A549 (cell line): ENCODE measurements around the gene PCBP3. TPM values are rescaled to one million over a fixed set of nuclear protein-coding genes. Genes with fewer than 3 reads are reported as not detected.

ENCODE experiments used
- ATAC-seq, 2 experiments: fragments of 200-7000 bp in 1 of 2; fragments of >200 bp in 1 of 2; cut with Nextera tagmentation in 1 of 2; cut with Tn5 transposase in 1 of 2; 3 replicates each; pipeline versions ENCODE4 v1.8.0 to v1.9.1; 2018 to 2020; ENCODE audit warnings: mild to moderate bottlenecking in 1 of 2, moderate library complexity in 1 of 2
- CTCF ChIA-PET: fragments of 300-600 bp; sonication (Branson Sonifier 250); formaldehyde crosslinking; extraction: SDS; loops from one replicate; lab custom pipeline; 2021; ENCODE audit warnings: antibody characterized with exemption, inconsistent platforms; lab: Yijun Ruan, JAX
- POLR2A ChIA-PET: fragments of 350-600 bp; formaldehyde crosslinking; extraction: SDS; loops from one replicate; lab custom pipeline; 2021; ENCODE audit warnings: antibody characterized with exemption, inconsistent platforms; lab: Yijun Ruan, JAX
- DNase-seq, 2 experiments: peaks; one replicate each; pipeline versions ENCODE4 v3.0.0 to v3.0.0-alpha.2; 2011 to 2016; ENCODE audit warnings: low read depth in 1 of 2, low spot score in 1 of 2
- FAIRE-seq: peaks from 2 replicates; lab custom pipeline; 2011; peaks lifted over from hg19 to GRCh38; lab: Jason Lieb, UNC
- H3K27ac ChIP-seq, 2 experiments: fragments of >200 bp; sonication (Bioruptor Twin); formaldehyde crosslinking; 3 replicates each; pipeline ENCODE4 v1.5.1; 2016 to 2017
- H3K4me1 ChIP-seq: fragments of >200 bp; sonication (Bioruptor Twin); formaldehyde crosslinking; 3 replicates; pipeline ENCODE4 v1.6.1; 2016
- H3K4me2 ChIP-seq: fragments of >200 bp; sonication (Bioruptor Twin); formaldehyde crosslinking; 3 replicates; pipeline ENCODE4 v1.6.1; 2016
- H3K4me3 ChIP-seq: fragments of >200 bp; sonication (Bioruptor Twin); formaldehyde crosslinking; 3 replicates; pipeline ENCODE4 v1.5.1; 2016
- H3K9me3 ChIP-seq: fragments of >200 bp; sonication (Bioruptor Twin); formaldehyde crosslinking; 3 replicates; pipeline ENCODE4 v1.6.1; 2016
- BCL3 ChIP-seq: fragments of >200 bp; sonication (Bioruptor Twin); formaldehyde crosslinking; IDR thresholded peaks from 3 replicates; pipeline ENCODE4 v1.6.1; 2016
- BHLHE40 ChIP-seq: IDR thresholded peaks from 2 replicates; pipeline ENCODE4 v1.6.1; 2012; ENCODE audit warnings: low read depth, low read length, inconsistent platforms
- CBX2 ChIP-seq: fragments of 200-600 bp; sonication (generic); IDR thresholded peaks from 2 replicates; pipeline ENCODE4 v1.6.1; 2016; ENCODE audit warnings: low read depth, mild to moderate bottlenecking, borderline replicate concordance
- CBX8 ChIP-seq: fragments of 200-600 bp; sonication (generic); IDR thresholded peaks from 2 replicates; pipeline ENCODE4 v1.6.1; 2016
- CTCF ChIP-seq: fragments of >200 bp; sonication (Bioruptor Twin); formaldehyde crosslinking; IDR thresholded peaks from 3 replicates; pipeline ENCODE4 v1.5.1; 2016
- E2F6 ChIP-seq: IDR thresholded peaks from 2 replicates; pipeline ENCODE4 v1.6.1; 2012; ENCODE audit warnings: low read depth, borderline replicate concordance
- EHMT2 ChIP-seq: fragments of 200-600 bp; sonication (generic); IDR thresholded peaks from 2 replicates; pipeline ENCODE4 v1.6.1; 2016; ENCODE audit warnings: antibody characterized with exemption, low read depth, mild to moderate bottlenecking, moderate library complexity
- ELK1 ChIP-seq: fragments of 150-350 bp; IDR thresholded peaks from 2 replicates; pipeline ENCODE4 v1.6.1; 2014; ENCODE audit warnings: low read depth, mild to moderate bottlenecking, low read length
- EP300 ChIP-seq, 2 experiments: fragments of >200 bp; sonication (Bioruptor Twin); formaldehyde crosslinking; IDR thresholded peaks; 2 replicates in 1 of 2; 3 replicates in 1 of 2; pipeline ENCODE4 v1.6.1; 2016 to 2017
- ESRRA ChIP-seq: fragments of 150-350 bp; IDR thresholded peaks from 2 replicates; pipeline ENCODE4 v1.6.1; 2014; ENCODE audit warnings: mild to moderate bottlenecking, low read length, borderline replicate concordance
- FOSB ChIP-seq: fragments of 250-450 bp; sonication (Bioruptor Pico); IDR thresholded peaks from 2 replicates; pipeline ENCODE4 v1.5.0; 2020; ENCODE audit warnings: mild to moderate bottlenecking, moderate library complexity
- FOXS1 ChIP-seq: fragments of 250-450 bp; sonication (Bioruptor Pico); IDR thresholded peaks from 2 replicates; pipeline ENCODE4 v1.5.0; 2020; ENCODE audit warnings: mild to moderate bottlenecking, moderate library complexity
- HOXA7 ChIP-seq: fragments of 250-450 bp; sonication (Bioruptor Pico); IDR thresholded peaks from 2 replicates; pipeline ENCODE4 v1.5.0; 2020; ENCODE audit warnings: mild to moderate bottlenecking, moderate library complexity
- JUN ChIP-seq, 2 experiments: fragments of >200 bp; sonication (Bioruptor Twin); formaldehyde crosslinking; IDR thresholded peaks; 2 replicates in 1 of 2; 3 replicates in 1 of 2; pipeline ENCODE4 v1.6.1; 2016 to 2017
- KDM5A ChIP-seq: fragments of 200-600 bp; sonication (generic); IDR thresholded peaks from 2 replicates; pipeline ENCODE4 v1.6.1; 2016; ENCODE audit warnings: antibody characterized with exemption, mild to moderate bottlenecking
- MAFK ChIP-seq: fragments of 450-650 bp; IDR thresholded peaks from 2 replicates; pipeline ENCODE4 v1.6.1; 2014; ENCODE audit not compliant: partially characterized antibody
- MYC ChIP-seq: IDR thresholded peaks from 2 replicates; pipeline ENCODE4 v1.6.1; 2012; ENCODE audit warnings: mild to moderate bottlenecking, inconsistent platforms, low read length, improper control_type of control experiment, borderline replicate concordance
- NFE2L2 ChIP-seq: fragments of 150-350 bp; conservative IDR thresholded peaks from 2 replicates; pipeline ENCODE4 v1.6.1; 2014; ENCODE audit warnings: low read length
- NR3C1 ChIP-seq: fragments of >200 bp; sonication (Bioruptor Twin); formaldehyde crosslinking; IDR thresholded peaks from 3 replicates; pipeline ENCODE4 v1.6.1; 2017
- PBX3 ChIP-seq: IDR thresholded peaks from 2 replicates; pipeline ENCODE4 v1.6.1; 2012
- RARB ChIP-seq: fragments of 250-450 bp; sonication (Bioruptor Pico); IDR thresholded peaks from 2 replicates; pipeline ENCODE4 v1.8.0; 2021; ENCODE audit warnings: mild to moderate bottlenecking, moderate library complexity
- SREBF2 ChIP-seq: fragments of 450-650 bp; IDR thresholded peaks from 2 replicates; pipeline ENCODE4 v1.6.1; 2014; ENCODE audit warnings: mild to moderate bottlenecking, moderate library complexity
- TP53 ChIP-seq: fragments of 250-450 bp; sonication (Bioruptor Pico); IDR thresholded peaks from 2 replicates; pipeline ENCODE4 v1.5.0; 2021; ENCODE audit warnings: mild to moderate bottlenecking, moderate library complexity
- ZFP36 ChIP-seq: fragments of 450-650 bp; IDR thresholded peaks from 2 replicates; pipeline ENCODE4 v1.6.1; 2014; ENCODE audit warnings: borderline replicate concordance; ENCODE audit not compliant: partially characterized antibody
- ZSCAN20 ChIP-seq: fragments of 250-450 bp; sonication (Bioruptor Pico); IDR thresholded peaks from 2 replicates; pipeline ENCODE4 v1.8.0; 2022; ENCODE audit warnings: mild to moderate bottlenecking, moderate library complexity
- WGBS: methylation state at CpG from one replicate; pipeline ENCODE4 v1.1.6; 2017; ENCODE audit errors: missing lambda C conversion rate; 5-methylcytosine and 5-hydroxymethylcytosine counted together
- polyA plus RNA-seq, 4 experiments: library from polyadenylated mRNA; depleted of rRNA in 3 of 4; stranded (reverse); fragments of >200 nt; fragmentation: RNase III in 1 of 4; extraction: RNeasy Plus Mini Kit Qiagen cat#74134 plus additional on column Dnase treatment in 1 of 4; gene quantifications; 2 replicates in 3 of 4; 3 replicates in 1 of 4; pipeline ENCODE4 v1.2.3, GENCODE V29; 2011 to 2017

Gene PCBP3
- polyA plus RNA-seq, 2 of the 4 experiments (the other 2 are of a cell fraction), result 0.30 to 0.34 TPM

GRCh38 chr21:45836694-45837670, 193.5 kb downstream of the PCBP3 start:
- ATAC-seq (no peak), FAIRE-seq (no peak), DNase-seq (no peak)
- H3K4me1 ChIP-seq, result no peaks in the 10 kb centered on the region
- peaks cover 14% of the 10 kb centered on the region for H3K9me3 ChIP-seq
- TF ChIP-seq NFE2L2, result no peak
- TF ChIP-seq ZFP36, result no peak
- TF ChIP-seq JUN (IDR thresholded peaks at IDR 0.05), result no peak
- TF ChIP-seq MYC, result no peak
- TF ChIP-seq PBX3, result no peak
- no peak for TF ChIP-seq CBX2
- no peak for TF ChIP-seq ZSCAN20 (CRISPR knock-in tag)
- no peak for TF ChIP-seq SREBF2
- no peak for TF ChIP-seq CBX8
- no peak for TF ChIP-seq CTCF
- TF ChIP-seq EHMT2, result no peak
- TF ChIP-seq EP300 (IDR thresholded peaks at IDR 0.05), result no peak
- TF ChIP-seq HOXA7 (CRISPR knock-in tag), result no peak
- no peak for TF ChIP-seq FOXS1 (CRISPR knock-in tag)
- H3K4me3 ChIP-seq, result no peak overlapping the region
- no peak overlapping the region for H3K27ac ChIP-seq
- 57% methylated on average over 15 of the region's 24 CpGs for WGBS
- ChIA-PET POLR2A (no interaction called here), CTCF (interaction anchor here (1.3 to 3.7 kb wide), 2 partner anchors 16 to 281 kb away, joined by 3 to 16 read pairs; no protein-coding TSS in a partner anchor)
- H3K4me2 ChIP-seq, result no peak overlapping the region

GRCh38 chr21:45837936-45838335, 194.4 kb downstream of the PCBP3 start:
- CTCF ChIA-PET, result no interaction called here
- no peak for ATAC-seq
- Histone ChIP-seq H3K9me3 (peaks cover 15% of the 10 kb centered on the region), H3K4me2 (no peak overlapping the region), H3K27ac (no peak overlapping the region), H3K4me1 (no peaks in the 10 kb centered on the region), H3K4me3 (no peak overlapping the region)
- WGBS, result 36% methylated on average over 4 of the region's 4 CpGs
- TF ChIP-seq NR3C1 (no peak), FOXS1 (CRISPR knock-in tag) (no peak), ELK1 (no peak), FOSB (CRISPR knock-in tag) (no peak)
- POLR2A ChIA-PET, result no interaction called here
- FAIRE-seq, result no peak
- no peak for DNase-seq

GRCh38 chr21:45838634-45839033, 195.1 kb downstream of the PCBP3 start:
- ChIA-PET POLR2A (no interaction called here), CTCF (no interaction called here)
- ATAC-seq, result no peak
- Histone ChIP-seq H3K4me3 (no peak overlapping the region), H3K9me3 (peaks cover 15% of the 10 kb centered on the region), H3K4me2 (no peak overlapping the region), H3K27ac (no peak overlapping the region), H3K4me1 (no peaks in the 10 kb centered on the region)
- DNase-seq, result no peak
- FAIRE-seq, result no peak
- 68% methylated on average over 1 of the region's 1 CpG for WGBS
- TF ChIP-seq FOSB (CRISPR knock-in tag) (no peak), SREBF2 (no peak), E2F6 (no peak), JUN (IDR thresholded peaks at IDR 0.05) (no peak), TP53 (CRISPR knock-in tag) (no peak), KDM5A (no peak), RARB (CRISPR knock-in tag) (no peak), BHLHE40 (no peak), BCL3 (no peak), MAFK (no peak), ESRRA (no peak)
